ENCODE results near the gene SLC35E2B. TPM values are rescaled to one million over a fixed set of nuclear protein-coding genes. Genes with fewer than 3 reads are reported as not detected.
A peak's percentile ranks its signal among the peaks of the same experiment; 100 is the strongest.

The SLC35E2B gene
- total RNA-seq, 1 donor = 38.4 TPM

DNA sequence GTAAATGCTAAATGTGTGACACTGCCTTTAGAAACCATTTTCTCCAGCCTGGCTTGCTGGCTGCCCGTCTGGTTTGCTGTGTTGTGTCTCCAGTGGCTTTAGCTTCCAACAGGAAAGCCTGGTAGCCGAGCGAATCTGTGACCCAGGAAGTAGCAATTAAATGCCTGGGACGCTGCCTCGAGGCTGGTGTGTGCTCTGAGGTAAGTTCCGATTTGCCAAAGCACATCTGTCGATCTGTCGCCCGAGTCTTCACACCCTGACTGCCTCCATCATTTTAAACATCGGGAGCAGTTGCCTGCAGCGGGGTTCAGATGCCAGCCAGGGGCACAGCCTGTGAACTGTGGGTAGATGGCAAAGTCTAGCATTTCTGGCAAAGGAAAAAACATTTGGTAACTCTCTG lies 75.1 kb downstream of the SLC35E2B start:
- peak overlapping the region; percentile 94 for H3K4me2 ChIP-seq (ENCODE audit: insufficient read depth, low read length)
- no peaks in the 10 kb centered on the region for H3K27me3 ChIP-seq (ENCODE audit: insufficient read depth, low read length)
- H3K4me3 ChIP-seq (ENCODE audit: insufficient read depth, low read length) = peak overlapping the region; percentile 97
- peaks cover 46% of the 10 kb centered on the region for H4K20me1 ChIP-seq (ENCODE audit: insufficient read depth, low read length)
- no peak overlapping the region for H2AFZ ChIP-seq (ENCODE audit: low read length)
- H3K4me1 ChIP-seq (ENCODE audit: insufficient read depth, low read length) = peaks cover 23% of the 10 kb centered on the region
- no peak overlapping the region for H3K27ac ChIP-seq (ENCODE audit: low read depth, low read length)
- TF ChIP-seq, protein P1, sequence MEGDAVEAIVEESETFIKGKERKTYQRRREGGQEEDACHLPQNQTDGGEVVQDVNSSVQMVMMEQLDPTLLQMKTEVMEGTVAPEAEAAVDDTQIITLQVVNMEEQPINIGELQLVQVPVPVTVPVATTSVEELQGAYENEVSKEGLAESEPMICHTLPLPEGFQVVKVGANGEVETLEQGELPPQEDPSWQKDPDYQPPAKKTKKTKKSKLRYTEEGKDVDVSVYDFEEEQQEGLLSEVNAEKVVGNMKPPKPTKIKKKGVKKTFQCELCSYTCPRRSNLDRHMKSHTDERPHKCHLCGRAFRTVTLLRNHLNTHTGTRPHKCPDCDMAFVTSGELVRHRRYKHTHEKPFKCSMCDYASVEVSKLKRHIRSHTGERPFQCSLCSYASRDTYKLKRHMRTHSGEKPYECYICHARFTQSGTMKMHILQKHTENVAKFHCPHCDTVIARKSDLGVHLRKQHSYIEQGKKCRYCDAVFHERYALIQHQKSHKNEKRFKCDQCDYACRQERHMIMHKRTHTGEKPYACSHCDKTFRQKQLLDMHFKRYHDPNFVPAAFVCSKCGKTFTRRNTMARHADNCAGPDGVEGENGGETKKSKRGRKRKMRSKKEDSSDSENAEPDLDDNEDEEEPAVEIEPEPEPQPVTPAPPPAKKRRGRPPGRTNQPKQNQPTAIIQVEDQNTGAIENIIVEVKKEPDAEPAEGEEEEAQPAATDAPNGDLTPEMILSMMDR (IDR thresholded peaks at IDR 0.05; ENCODE audit: extremely low read depth, low read depth, low read length) = no peak
- H3K36me3 ChIP-seq (ENCODE audit: insufficient read depth, low read length) = peaks cover 4% of the 10 kb centered on the region
- H3K9me3 ChIP-seq (ENCODE audit: low read depth, low read length) = no peaks in the 10 kb centered on the region
- H3K79me2 ChIP-seq (ENCODE audit: insufficient read depth, low read length) = peaks cover 41% of the 10 kb centered on the region
- DNase-seq (ENCODE audit: insufficient read length, low spot score, missing footprints) = no peak

DNA sequence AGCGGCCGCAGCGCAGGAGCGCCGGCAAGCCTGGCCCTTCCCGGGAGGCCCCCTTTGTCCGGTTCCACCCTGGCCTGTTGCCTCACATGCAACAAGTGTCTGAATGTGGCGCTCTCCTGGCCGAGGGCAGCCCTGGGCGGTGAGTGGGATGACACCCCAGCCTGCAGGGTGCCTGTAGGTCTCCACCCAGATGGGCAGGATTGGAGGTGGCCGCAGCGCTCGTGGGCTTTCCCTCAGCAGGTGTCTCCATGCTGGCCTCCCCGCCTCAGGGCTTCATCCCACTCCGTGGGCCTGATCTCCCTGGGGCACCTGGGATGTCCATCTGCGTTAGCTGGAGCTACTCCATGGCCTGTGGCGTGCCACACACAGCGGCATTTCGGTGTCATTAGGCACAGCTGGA lies 75.8 kb downstream of the SLC35E2B start:
- Histone ChIP-seq H4K20me1 (ENCODE audit: insufficient read depth, low read length) (peaks cover 42% of the 10 kb centered on the region), H3K4me2 (ENCODE audit: insufficient read depth, low read length) (peak overlapping the region; percentile 94), H3K9me3 (ENCODE audit: low read depth, low read length) (no peaks in the 10 kb centered on the region), H2AFZ (ENCODE audit: low read length) (no peak overlapping the region), H3K4me3 (ENCODE audit: insufficient read depth, low read length) (peak overlapping the region; percentile 97), H3K27me3 (ENCODE audit: insufficient read depth, low read length) (no peaks in the 10 kb centered on the region), H3K4me1 (ENCODE audit: insufficient read depth, low read length) (peaks cover 23% of the 10 kb centered on the region), H3K36me3 (ENCODE audit: insufficient read depth, low read length) (peaks cover 4% of the 10 kb centered on the region), H3K79me2 (ENCODE audit: insufficient read depth, low read length) (peaks cover 41% of the 10 kb centered on the region), H3K27ac (ENCODE audit: low read depth, low read length) (peak overlapping the region; percentile 96)
- TF ChIP-seq, protein P1 (IDR thresholded peaks at IDR 0.05; ENCODE audit: extremely low read depth, low read depth, low read length) = no peak
- DNase-seq (ENCODE audit: insufficient read length, low spot score, missing footprints) = peak; percentile 91

DNA sequence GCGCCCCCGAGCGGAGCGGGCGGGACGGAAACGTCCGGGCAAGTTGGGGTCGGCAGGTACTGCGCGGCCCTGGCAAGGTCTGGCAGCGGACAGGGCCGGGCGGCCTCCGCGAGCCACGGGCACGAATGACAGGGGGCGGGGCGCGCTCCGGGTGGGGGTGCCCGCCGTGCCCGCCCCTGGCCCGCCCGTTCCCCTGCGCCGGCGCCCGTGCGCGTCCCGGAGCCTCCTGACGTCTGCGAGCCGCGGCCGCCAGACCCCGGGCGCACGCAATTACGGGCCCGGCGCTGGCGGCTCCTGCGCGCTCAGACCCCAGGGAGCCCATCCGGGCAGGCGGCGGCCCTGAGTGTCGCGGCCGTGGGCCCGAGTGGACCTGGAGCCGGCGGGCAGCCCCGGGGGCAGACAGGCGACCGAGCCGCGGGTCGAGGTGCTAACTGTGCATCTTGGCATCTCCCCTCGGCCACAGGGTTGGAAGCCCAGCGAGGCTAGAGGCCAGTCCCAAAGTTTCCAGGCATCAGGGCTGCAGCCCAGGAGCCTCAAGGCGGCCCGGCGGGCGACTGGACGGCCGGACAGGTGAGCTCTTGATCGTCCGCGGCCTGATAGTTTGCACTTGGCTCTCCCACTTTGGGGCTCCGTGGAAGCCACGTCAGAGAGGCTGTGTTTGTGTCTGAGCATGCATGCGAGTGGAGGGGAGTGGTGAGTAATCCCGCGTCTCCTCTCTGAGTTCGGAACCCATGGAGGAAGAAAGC lies 76.4 kb downstream of the SLC35E2B start:
- Histone ChIP-seq H4K20me1 (ENCODE audit: insufficient read depth, low read length) (peaks cover 42% of the 10 kb centered on the region), H3K36me3 (ENCODE audit: insufficient read depth, low read length) (peaks cover 4% of the 10 kb centered on the region), H3K9me3 (ENCODE audit: low read depth, low read length) (no peaks in the 10 kb centered on the region), H3K4me1 (ENCODE audit: insufficient read depth, low read length) (peaks cover 23% of the 10 kb centered on the region), H3K27me3 (ENCODE audit: insufficient read depth, low read length) (no peaks in the 10 kb centered on the region), H3K4me3 (ENCODE audit: insufficient read depth, low read length) (peak overlapping the region; percentile 97), H3K4me2 (ENCODE audit: insufficient read depth, low read length) (peak overlapping the region; percentile 94), H3K27ac (ENCODE audit: low read depth, low read length) (peak overlapping the region; percentile 96), H2AFZ (ENCODE audit: low read length) (peak overlapping the region; percentile 56), H3K79me2 (ENCODE audit: insufficient read depth, low read length) (peaks cover 41% of the 10 kb centered on the region)
- TF ChIP-seq, protein P1 (IDR thresholded peaks at IDR 0.05; ENCODE audit: extremely low read depth, low read depth, low read length) = no peak
- peak; percentile 99 for DNase-seq (ENCODE audit: insufficient read length, low spot score, missing footprints)

DNA sequence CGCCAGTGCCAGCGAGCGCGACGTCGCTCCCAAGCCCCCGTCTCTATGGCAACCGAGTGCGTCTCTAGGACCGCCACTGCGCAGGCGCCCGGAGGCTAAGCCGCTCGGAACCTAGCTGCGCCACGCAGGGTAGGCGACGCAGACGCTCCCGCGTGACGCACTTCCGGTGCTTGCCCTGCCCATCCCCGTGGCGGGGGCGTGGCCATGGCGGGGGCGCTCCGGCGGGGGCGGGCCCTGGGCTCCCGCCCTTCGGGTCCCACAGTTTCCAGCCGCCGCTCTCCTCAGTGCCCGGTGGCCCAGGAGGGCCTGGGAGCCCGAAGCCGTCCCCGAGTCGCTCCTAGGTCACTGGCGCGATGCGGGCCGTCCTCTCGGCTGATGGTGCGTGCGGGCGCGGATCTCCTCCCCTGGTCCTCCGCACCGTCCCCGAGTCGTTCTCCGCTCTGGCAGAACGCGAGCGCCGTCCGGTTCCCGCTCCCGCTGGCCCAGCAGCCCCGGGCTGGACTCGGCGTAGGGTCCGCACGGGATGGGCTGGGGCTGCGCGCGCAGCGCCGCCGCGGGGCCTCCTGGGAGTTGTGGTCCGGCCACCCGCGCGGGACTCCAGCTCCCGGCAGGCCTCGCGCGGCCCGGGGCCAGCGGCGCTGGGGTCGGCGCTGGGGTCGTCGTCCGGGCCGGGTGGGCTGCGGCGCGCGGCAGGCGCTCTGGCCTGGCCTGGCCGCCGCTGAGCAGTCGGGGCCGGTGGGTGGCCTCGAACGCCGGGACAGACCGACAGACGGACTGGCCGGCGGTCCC lies 77.1 kb downstream of the SLC35E2B start, which contains the start of gene MIB2:
TSS of gene MIB2 (plus strand) at position 245 of the 789 bp plus-strand sequence. CDS start 7,953 bp downstream, outside the sequence.
- Histone ChIP-seq H3K4me1 (ENCODE audit: insufficient read depth, low read length) (peaks cover 23% of the 10 kb centered on the region), H3K4me2 (ENCODE audit: insufficient read depth, low read length) (peak within 1 kb of the TSS; percentile 94), H3K36me3 (ENCODE audit: insufficient read depth, low read length) (peaks cover 4% of the 10 kb centered on the region), H3K4me3 (ENCODE audit: insufficient read depth, low read length) (peak within 1 kb of the TSS; percentile 97), H4K20me1 (ENCODE audit: insufficient read depth, low read length) (peaks cover 39% of the 10 kb centered on the region), H3K27me3 (ENCODE audit: insufficient read depth, low read length) (no peaks in the 10 kb centered on the region), H2AFZ (ENCODE audit: low read length) (peak within 1 kb of the TSS; percentile 81), H3K79me2 (ENCODE audit: insufficient read depth, low read length) (peaks cover 41% of the 10 kb centered on the region), H3K9me3 (ENCODE audit: low read depth, low read length) (no peaks in the 10 kb centered on the region), H3K27ac (ENCODE audit: low read depth, low read length) (peak within 1 kb of the TSS; percentile 96)
- TF ChIP-seq, protein P1 (IDR thresholded peaks at IDR 0.05; ENCODE audit: extremely low read depth, low read depth, low read length) = no peak
- DNase-seq (ENCODE audit: insufficient read length, low spot score, missing footprints) = peak; percentile 100

All from osteoblast (primary cell).